Measurements from ENCODE around the gene SNX25.

DNA sequence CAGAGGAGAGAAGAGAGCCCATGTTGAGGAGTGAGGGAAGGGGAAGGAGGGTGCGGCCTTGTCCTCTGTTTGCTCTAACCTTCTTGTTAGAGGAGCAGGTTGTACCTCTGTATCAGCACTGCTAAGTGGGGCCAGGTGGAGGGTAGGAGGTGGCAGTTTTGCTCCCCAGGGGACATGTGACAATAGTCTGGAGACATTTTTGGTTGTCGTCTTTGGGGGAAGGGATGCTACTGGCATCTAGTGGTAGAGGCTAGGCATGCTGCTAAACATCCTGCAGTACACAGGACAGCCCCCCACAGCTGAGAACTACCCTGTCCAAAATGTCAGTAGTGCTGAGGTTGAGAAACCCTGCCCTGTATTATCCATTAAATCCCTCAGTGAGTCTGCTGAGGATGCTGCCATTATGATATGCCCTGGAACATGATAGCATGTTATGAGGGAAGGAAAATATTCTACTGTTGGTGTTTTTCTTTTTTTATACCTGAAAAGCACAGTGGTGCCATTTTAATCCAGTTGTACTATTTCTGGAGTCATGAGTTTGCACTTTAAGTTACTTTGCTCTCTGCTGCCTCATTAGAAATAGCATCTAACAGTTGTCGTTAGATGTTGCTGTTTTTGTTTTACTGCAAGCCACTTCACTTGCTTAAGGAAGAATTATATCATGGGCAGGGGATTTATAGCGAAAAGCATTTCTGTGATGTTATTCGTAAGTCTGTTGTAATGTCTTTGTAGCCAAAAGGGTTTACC, 95.7 kb downstream of the SNX25 start:
- no peak for TF ChIP-seq POLR2A (IDR thresholded peaks at IDR 0.05)
- TF ChIP-seq, protein P1, sequence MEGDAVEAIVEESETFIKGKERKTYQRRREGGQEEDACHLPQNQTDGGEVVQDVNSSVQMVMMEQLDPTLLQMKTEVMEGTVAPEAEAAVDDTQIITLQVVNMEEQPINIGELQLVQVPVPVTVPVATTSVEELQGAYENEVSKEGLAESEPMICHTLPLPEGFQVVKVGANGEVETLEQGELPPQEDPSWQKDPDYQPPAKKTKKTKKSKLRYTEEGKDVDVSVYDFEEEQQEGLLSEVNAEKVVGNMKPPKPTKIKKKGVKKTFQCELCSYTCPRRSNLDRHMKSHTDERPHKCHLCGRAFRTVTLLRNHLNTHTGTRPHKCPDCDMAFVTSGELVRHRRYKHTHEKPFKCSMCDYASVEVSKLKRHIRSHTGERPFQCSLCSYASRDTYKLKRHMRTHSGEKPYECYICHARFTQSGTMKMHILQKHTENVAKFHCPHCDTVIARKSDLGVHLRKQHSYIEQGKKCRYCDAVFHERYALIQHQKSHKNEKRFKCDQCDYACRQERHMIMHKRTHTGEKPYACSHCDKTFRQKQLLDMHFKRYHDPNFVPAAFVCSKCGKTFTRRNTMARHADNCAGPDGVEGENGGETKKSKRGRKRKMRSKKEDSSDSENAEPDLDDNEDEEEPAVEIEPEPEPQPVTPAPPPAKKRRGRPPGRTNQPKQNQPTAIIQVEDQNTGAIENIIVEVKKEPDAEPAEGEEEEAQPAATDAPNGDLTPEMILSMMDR (IDR thresholded peaks at IDR 0.05) = peak in 3 of 6 experiments; percentile 36 to 39 (median 38)
